HG02885 (cell line): Measurements from ENCODE around the gene GRHL1.
"Not testable (repeated sequence)": the region's sequence is repeated elsewhere in the genome, so short reads cannot be mapped to it uniquely, and the experiment has no call there.

Experiments used
- ATAC-seq: cut with Tn5 transposase; IDR thresholded peaks from one replicate; pipeline ENCODE4 v1.9.1; 2021; ENCODE audit warnings: mild to moderate bottlenecking; ENCODE audit not compliant: unreplicated experiment, poor library complexity

The GRHL1 gene, protein sequence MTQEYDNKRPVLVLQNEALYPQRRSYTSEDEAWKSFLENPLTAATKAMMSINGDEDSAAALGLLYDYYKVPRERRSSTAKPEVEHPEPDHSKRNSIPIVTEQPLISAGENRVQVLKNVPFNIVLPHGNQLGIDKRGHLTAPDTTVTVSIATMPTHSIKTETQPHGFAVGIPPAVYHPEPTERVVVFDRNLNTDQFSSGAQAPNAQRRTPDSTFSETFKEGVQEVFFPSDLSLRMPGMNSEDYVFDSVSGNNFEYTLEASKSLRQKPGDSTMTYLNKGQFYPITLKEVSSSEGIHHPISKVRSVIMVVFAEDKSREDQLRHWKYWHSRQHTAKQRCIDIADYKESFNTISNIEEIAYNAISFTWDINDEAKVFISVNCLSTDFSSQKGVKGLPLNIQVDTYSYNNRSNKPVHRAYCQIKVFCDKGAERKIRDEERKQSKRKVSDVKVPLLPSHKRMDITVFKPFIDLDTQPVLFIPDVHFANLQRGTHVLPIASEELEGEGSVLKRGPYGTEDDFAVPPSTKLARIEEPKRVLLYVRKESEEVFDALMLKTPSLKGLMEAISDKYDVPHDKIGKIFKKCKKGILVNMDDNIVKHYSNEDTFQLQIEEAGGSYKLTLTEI

DNA sequence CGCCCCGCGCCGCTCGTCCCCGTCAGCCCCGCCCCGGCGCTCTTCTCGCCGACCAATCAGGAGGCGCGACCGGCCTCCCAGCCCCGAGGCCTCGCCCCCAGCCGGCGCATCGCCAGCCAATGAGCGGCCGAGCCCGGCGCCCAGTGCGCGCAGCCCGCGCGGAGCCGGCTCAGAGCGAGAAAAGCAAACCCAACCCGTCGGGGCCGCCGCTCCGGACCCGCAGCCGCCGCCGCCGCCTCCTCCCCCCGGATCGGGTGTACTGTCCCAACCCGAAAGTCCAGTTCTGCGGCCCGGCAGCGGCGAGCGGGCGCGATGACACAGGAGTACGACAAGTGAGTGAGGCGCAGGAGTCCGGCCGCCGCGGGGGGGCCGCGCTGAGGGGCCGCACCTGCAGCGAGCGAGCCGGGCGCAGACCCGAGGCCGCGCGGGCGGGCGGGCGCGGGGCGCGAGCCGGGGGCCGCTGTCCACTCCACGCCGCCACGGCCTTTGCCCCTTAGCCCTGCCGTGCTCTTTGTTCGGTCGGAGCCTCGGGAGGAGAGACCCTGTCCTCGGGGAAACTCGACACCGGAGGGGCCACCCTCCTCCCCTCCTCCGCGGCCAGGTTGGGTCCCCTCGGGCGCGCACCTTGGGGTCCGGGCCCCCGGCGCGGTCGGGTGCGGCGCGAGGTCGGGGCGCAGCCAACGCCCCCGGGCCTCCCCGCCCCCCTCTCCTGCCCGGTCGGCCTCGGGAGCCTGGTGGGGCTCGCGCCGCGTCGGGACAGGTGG is at the start of gene GRHL1:
TSS of gene GRHL1 (plus strand) at position 172 of the 764 bp plus-strand sequence. CDS start at position 313, 141 bp downstream.
- peak; percentile 97 for ATAC-seq

DNA sequence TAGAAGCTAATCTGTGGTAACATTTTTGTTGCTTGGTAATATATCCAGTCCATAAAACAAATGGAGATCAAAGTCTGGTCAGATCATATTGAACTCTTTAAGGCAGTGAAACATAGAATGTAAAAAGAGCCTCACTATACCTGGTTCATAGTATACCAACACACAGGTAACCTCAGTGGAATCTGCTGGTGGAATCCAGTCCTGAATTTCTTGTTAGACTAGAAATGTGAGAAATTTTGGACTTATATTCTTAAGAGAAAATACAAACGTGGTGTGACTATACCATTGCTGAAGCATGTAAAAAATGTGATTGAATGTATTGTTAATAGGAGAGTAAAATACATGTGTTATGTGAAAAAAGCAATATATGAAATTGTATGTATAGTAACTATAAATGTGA is 46.1 kb upstream of the GRHL1 start:
- ATAC-seq: no peak

DNA sequence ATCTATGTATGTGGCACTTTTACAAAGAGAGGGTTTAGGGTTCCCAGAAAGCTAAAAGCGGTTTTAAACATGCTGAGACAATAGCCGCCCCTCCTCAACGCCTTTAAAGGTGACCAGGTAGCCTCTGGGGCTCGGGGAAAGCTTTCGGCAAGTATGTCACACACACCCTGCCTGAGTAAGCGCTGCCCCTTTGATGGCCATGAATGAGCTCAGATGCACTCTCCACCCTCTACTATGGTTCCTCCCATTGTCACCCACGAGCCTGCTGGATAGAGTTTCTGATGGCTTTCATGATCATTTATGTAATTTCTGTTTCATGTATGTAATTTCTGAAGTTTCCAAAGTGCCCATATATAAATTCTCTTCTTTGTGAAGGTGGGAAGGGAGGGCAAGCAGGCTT is 44.1 kb upstream of the GRHL1 start:
- no peak for ATAC-seq

DNA sequence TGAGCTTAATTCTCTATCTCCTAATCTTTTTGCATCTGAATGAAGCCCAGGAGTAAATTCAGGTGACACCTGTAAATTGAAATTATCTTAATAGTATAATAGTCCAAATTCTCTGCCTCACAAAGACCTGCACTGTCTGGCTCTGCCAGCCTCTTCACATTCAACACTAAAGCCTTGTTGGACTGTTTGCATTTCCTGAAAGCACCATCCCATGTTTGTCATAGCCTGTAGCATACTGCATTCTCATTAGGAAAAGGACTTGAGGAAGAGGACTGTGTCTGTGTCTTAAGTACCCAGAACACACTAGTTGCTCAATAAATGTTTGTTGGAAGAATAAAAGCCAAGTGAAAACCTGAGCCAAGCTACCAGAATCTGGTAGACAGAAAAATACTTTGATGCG is 42.9 kb upstream of the GRHL1 start:
- ATAC-seq: no peak

DNA sequence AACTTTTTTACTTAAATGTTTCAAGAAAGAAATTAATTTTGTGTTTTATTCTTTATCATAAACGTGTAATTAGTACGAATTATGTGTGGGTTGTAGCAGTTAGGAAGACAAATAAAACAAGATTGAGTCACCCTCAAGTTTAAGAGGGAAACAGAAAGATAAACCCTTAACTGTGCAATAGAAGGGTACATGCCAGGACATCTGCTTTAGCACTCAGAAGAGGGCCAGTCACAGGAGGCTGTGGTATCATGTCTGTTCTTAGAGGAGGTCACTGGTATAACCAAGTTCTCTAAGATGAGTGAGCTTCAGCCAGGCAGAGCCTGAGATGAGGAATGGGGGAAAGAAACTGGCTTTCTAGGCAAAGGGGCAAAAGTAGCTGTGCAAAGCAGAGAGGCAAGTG is 42.4 kb upstream of the GRHL1 start:
- ATAC-seq: no peak

DNA sequence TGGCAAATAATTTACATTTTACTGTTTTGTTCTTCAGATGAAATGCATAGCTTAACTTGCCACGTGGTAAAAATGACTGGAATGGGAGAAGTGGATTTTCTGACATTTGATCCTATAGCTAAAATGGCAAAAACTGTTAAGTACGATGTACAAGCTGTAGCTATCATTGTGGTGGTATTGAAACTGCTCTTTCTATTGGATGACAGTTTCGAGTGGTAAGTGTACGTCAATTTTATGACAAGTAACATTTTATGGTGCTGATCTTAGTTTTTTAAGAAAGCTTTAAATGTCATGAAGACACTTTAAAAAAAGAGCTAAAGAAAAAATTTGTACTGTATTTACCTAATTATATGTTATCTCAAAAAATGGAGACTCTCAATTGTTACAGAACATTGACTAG is 40.8 kb upstream of the GRHL1 start:
- no peak for ATAC-seq

DNA sequence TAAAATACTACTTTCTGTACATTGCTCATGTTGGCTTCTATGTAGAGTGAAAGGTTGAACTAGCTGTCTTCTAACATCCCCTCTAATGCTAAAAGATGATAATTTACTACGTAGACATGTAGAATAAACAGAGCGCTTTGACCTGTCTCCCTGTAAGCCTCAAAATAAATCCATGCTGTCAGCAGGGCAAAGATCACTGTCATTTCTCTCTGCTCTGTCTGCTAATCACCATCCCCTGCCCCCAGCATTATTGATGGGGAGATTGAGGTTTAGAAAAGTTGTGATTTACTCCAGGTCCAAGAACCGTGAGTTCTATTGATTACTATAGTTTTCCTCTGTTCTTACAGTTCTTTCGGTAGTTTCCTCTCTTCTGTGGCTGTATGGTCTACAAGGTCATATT is 39.0 kb upstream of the GRHL1 start:
- ATAC-seq: no peak

DNA sequence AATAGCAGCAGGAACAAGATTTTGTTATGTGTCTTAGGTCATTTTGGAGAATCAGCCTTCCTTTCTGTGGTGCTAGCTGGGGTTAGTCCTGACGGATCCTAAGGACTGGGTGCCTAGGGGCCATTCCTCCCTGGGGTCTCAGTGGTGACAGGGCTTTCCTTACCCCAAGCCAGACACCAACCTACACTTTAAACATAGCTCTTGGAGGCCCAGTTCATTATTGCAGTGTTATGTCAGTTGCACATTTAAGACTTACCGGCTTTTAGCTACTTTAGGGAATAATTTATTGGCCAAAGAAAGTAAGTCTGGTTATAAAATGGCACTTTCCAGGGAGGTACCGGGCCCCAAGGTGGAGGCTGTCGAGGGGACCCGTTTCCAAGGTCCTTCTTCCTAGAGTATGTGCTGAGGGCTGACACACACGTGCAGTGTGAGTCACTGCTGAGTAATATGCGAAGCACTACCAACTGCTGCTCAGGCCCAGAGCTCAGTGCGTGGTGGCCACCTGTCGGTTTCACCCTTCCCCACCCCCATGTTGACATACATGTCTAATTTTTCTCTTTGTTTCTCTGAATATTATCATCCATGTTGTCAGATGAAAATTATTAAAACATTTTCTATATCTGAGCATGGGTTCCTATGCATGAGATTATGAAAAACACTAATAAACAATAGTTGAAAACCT is 37.0 kb upstream of the GRHL1 start:
- ATAC-seq: peak; percentile 100

DNA sequence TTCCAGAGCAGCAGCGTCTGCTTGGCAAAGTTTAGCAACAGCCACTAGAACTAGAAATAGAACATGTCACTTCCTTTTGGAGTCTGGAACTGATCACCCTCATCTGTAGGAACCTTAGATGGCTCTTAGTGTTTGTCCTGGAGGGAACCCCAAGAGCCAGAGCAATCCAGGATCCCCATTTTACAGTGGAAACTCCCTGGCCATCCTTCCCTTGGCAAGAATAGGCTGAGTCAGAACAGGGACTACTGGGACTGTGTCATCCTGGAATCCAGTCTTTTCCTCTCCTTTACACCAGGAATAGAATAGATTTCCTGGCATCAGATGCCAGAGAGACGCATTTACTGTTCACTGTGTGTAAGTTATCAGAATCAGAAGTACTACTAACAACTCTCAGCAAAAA is 33.2 kb upstream of the GRHL1 start:
- ATAC-seq: no peak

DNA sequence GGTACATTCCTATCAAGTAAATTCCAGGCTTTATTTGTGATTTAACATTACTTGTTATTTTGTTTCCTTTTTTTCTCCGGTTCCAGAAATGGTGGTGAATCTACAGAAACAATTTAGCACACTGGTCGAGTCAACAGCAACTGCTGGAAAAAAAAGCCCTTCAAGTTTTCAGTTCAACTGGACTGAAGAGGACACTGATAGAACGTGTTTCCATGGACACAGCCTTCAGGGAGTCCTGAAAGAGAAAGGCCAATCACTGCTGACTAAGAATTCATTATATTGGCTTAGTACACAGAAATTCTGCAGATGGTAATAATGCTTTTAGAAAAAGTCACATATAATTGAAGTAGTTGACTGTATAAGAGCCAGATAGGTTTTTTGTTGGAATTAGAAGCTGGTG is 32.0 kb upstream of the GRHL1 start:
- ATAC-seq: no peak

DNA sequence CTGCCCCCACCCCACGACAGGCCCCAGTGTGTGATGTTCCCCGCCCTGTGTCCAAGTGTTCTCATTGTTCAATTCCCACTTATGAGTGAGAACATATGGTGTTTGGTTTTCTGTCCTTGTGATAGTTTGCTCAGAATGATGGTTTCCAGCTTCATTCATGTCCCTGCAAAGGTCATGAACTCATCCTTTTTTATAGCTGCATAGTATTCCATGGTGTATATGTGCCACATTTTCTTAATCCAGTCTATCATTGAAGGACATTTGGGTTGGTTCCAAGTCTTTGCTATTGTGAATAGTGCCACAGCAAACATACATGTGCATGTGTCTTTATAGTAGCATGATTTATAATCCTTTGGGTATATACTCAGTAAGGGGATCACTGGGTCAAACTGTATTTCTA is 24.5 kb upstream of the GRHL1 start:
- not testable (repeated sequence) for ATAC-seq

DNA sequence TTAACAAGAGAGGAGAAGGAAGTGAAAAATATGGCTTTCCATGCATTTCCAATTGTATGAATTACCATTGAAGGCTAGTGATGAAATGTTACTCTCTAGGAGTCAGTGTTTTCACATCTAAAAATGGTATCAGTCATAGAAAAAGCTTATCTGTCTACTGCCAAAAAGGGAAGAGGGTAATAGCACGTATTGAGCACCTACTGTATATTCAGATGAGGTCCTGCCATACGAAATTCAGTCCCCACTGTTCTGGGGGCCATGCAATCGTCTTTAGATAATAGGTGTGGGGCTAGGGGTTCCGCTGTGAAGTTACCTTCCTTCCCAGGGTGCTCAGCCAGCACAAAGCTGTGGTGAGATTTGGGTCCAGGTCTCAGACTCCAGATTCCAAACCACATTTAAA is 14.2 kb upstream of the GRHL1 start:
- no peak for ATAC-seq

DNA sequence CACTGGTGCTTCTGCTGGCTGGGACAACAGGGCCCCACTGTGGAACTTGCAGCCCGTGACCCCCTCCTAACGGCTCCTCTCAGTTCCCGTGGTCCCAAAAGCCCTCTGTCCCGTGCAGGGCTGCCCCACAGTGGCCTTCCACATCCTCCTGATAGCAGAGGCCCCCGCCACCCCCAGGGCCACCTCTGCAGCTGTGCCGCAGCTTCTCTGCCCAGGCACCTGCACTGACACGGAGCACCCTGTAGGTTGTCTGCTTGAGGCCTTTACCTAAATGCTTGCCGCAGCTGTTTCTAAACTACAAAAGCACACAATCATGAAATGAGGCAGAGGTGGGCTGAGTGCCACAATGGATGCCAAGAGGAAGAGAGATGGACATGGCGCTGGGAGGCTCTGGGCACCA is 13.5 kb upstream of the GRHL1 start:
- ATAC-seq: no peak

DNA sequence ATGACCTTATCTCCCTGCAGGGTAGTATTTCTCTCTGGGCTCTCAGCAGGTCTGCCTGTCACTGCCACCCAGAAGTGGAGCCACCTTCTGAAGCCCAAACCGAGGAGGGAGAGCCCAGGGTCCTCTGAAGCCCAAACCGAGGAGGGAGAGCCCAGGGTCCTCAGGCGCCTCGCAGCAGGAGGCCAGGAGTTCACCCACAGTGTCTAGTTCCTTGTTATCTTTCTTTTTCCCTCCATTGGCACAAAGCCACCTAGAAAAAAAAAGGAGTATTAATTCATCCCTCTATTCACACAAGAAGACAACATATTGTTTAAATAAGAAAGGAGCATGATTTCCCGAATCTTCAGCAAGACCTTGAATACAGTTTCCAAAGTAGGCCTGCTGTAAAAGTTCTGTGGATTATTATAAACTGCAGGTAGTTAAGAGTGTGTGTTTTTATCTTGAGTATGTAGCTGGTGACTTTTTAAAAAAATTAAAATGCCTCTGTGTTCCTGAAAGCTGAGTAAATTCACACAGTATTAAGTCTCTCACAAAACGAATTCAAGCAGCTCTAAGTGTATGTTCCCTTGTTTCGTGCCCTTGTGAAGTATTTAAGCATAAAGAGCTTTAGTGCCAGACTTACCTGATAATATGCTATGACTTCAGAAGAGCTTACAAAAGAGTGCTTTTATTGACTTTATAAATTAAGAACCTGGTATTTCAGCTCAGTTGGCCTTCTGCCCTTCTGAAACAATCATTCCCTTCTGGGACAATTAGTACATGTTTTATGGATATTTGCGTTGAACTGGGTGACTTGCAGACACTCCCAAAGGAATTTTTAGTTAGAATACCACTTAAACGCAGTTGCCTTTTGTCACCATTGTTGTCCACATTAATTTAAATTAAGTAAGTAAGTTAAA is 11.7 kb upstream of the GRHL1 start:
- ATAC-seq: no peak

DNA sequence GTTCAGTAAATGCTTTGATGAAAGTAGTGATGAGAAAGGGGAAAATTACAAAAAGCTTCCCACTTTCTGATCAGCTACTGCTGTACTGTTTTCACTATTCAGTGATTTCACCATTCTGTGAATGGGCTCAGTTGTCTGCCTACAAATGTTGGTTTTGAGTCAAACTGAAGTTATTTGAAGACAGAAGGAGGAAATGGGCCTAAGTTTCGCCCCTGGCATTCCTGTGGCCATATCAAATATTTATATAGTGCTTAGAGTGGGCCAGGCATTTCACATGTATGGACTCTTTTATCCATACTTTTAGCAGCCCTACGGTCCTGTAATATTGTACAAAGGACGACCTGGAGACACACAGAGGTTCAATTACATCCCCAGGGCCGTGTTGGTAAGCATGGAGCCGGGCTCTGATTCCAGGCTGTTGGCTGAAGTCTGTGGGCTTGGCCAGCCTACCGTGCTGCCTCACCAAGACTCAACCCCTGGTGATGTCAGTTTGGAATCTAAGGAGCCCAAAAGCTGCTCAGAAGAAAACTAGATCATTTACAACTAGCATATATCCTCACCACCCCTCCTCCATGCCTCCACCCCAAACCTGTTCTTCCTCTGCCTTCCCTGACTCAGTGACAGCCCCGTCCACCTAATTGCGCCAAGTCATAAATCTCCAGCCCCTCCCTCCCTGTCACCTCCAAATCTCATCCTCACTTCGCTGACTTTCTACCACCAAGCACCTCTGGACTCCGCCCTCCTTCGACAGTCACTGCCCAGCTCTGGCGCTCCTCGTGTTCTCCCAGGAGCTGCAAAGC is 10.1 kb upstream of the GRHL1 start:
- no peak for ATAC-seq

DNA sequence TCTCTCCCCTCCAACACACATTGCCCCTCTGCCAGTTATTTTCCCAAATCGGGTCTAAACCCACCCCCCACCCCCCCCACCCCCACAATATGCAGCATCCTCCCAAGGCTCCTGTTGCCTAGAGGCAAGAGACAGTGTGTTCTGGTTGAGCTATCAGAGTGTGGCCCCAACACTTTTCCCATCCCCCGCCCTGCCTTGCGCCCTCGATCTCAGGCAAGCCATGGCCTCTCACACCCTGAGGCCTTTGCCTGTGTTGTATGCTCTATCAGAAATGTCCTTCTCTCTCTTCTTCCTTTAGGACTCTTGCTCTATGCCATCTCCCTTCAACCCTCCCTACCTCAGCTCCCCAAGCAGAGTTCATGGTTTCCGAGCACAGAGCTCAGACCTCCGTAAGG is 9.5 kb upstream of the GRHL1 start:
- no peak for ATAC-seq

DNA sequence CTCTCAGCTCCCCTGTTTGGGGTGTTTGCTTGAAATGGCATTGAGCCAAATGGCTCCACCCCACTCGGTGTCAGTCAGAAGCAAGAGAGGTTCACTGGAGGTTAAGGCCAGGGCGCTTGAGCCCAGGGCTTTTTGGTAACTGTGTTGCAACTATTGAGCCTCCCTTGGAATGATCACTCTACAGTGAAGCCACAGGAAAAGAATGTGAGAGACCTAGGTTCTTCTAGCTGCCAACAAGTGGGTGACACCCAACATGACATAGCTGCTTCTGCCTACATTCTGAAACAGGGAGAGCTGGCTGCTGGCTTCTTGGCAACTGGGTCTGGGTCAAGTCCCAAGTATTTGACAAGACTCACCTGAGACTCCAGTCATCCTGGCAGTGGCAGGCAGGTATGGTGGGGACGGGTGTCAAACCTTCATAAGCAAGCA is 7.1 kb upstream of the GRHL1 start:
- no peak for ATAC-seq

DNA sequence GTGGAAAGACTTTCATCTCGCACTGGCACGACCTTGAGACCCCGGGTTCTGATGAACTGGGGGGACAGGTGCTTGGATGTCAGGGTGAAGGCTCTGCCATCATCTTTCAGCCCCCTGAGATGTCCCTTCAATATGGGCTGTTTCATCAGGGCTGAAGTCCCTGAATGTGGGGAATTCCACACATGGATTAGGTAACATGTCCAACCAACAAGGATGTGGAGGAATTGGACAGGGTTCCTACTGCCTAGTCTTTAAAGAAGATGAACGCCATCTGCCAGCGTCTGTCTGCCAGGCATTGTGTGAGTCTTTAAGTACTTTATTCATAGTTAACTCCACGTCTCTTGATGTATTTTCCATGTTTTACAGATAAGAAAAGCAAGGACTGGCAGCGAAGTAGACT is 5.9 kb upstream of the GRHL1 start:
- ATAC-seq: no peak

DNA sequence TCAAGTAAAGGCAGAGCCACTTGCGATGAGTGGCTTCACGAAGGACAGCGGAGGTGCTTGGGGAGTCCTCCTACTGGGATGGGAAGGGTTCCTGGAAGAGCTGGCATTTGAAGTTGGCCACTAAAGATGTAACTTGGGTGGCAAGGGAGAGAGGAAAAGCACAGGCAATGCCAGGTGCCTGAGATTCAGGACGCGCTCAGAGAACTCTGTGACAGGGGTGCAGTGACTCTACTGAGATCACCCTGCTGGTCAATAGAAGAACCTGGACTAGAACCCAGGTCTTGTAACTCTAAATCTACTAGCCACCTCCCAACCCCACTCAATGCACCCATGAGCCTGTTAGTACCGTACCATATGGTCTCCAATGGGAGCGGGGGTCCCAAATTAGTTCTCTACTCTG is 5.4 kb upstream of the GRHL1 start:
- ATAC-seq: no peak
